DOHH2 (cell line): ENCODE results near the gene CORO6.

Experiments
- H3F3A ChIP-seq: fragments of 200-600 bp; sonication (generic), shearing (Covaris generic); 2 replicates; pipeline ENCODE4 v1.6.0; 2016; ENCODE audit warnings: antibody characterized with exemption, mild to moderate bottlenecking; ENCODE audit not compliant: control insufficient read depth, insufficient read depth
- H3K27ac ChIP-seq: fragments of 200-600 bp; sonication (generic); 2 replicates; pipeline ENCODE4 v1.5.1; 2014; ENCODE audit warnings: low read depth, mild to moderate bottlenecking, low read length, moderate library complexity
- H3K27me3 ChIP-seq: fragments of 200-600 bp; sonication (generic); 2 replicates; pipeline ENCODE4 v1.6.1; 2014; ENCODE audit warnings: mild to moderate bottlenecking, low read length, mixed read lengths; ENCODE audit not compliant: control insufficient read depth
- H3K36me3 ChIP-seq: fragments of 200-600 bp; sonication (generic); 2 replicates; pipeline ENCODE4 v1.6.1; 2014; ENCODE audit warnings: mild to moderate bottlenecking, low read length, moderate library complexity, mixed read lengths; ENCODE audit not compliant: control insufficient read depth
- H3K4me1 ChIP-seq: fragments of 200-600 bp; sonication (generic); 2 replicates; pipeline ENCODE4 v1.6.1; 2014; ENCODE audit warnings: mild to moderate bottlenecking, low read length, mixed read lengths; ENCODE audit not compliant: control insufficient read depth
- H3K4me2 ChIP-seq: fragments of 200-600 bp; sonication (generic); 2 replicates; pipeline ENCODE4 v1.6.0; 2014; ENCODE audit warnings: mild to moderate bottlenecking, low read length, moderate library complexity
- H3K4me3 ChIP-seq: fragments of 200-600 bp; sonication (generic); 2 replicates; pipeline ENCODE4 v1.5.1; 2014; ENCODE audit warnings: mild to moderate bottlenecking, low read length, mixed read lengths
- H3K79me2 ChIP-seq: fragments of 200-600 bp; sonication (generic); 2 replicates; pipeline ENCODE4 v1.6.1; 2014; ENCODE audit warnings: mild to moderate bottlenecking, low read length, mixed read lengths; ENCODE audit not compliant: control insufficient read depth
- H3K9me2 ChIP-seq: fragments of 200-600 bp; sonication (generic); replicated peaks from 2 replicates; pipeline ENCODE4 v1.6.1; 2014; ENCODE audit warnings: mild to moderate bottlenecking, low read length, mixed read lengths; ENCODE audit not compliant: control insufficient read depth
- H3K9me3 ChIP-seq: fragments of 200-600 bp; sonication (generic); 2 replicates; pipeline ENCODE4 v1.6.1; 2014; ENCODE audit warnings: antibody characterized with exemption, low read length, mixed read lengths; ENCODE audit not compliant: control insufficient read depth, insufficient read depth
- H4K20me1 ChIP-seq: fragments of 200-600 bp; sonication (generic); 2 replicates; pipeline ENCODE4 v1.6.0; 2014; ENCODE audit warnings: low read depth, mild to moderate bottlenecking, antibody characterized with exemption, low read length, moderate library complexity; ENCODE audit not compliant: control insufficient read depth, insufficient read depth
- EZH2phosphoT487 ChIP-seq: fragments of 200-600 bp; sonication (generic); IDR thresholded peaks from 2 replicates; pipeline ENCODE4 v1.6.1; 2017; ENCODE audit warnings: borderline replicate concordance, mild to moderate bottlenecking, antibody characterized with exemption, low read length, moderate library complexity, mixed read lengths
- TF ChIP-seq, protein P1 (sequence below): fragments of 200-600 bp; sonication (generic); IDR thresholded peaks from one replicate; pipeline ENCODE4 v1.5.1; 2014; ENCODE audit warnings: antibody characterized with exemption, mild to moderate bottlenecking, low read depth, low read length; ENCODE audit not compliant: poor library complexity, severe bottlenecking

Gene CORO6

DNA sequence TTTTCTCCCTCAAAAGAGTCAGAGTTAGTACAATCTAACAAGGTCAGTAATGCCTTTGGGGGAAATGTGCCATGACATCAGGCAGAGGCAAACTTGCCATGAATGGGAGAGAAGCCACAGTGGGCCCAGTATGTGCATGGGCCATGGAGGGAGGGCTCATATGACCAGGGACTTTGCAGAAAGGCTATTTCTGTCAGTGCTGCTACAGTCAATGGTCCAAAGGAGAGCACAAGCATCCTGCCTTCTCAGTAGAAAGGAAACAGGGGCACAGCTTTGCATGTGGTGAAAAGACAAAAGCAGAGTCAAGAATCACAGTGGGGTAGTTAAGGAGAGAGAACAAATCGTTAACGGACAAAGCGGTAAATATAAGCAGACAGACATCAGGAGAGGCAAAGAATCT, 11.2 kb upstream of the CORO6 start:
- no peaks in the 10 kb centered on the region for H3K4me1 ChIP-seq
- no peaks in the 10 kb centered on the region for H3K9me2 ChIP-seq
- no peak overlapping the region for H3K4me2 ChIP-seq
- no peak overlapping the region for H3K27ac ChIP-seq
- no peak overlapping the region for H3K4me3 ChIP-seq
- no peaks in the 10 kb centered on the region for H3K27me3 ChIP-seq
- no peaks in the 10 kb centered on the region for H3K9me3 ChIP-seq
- TF ChIP-seq EZH2phosphoT487: no peak
- TF ChIP-seq, protein P1, sequence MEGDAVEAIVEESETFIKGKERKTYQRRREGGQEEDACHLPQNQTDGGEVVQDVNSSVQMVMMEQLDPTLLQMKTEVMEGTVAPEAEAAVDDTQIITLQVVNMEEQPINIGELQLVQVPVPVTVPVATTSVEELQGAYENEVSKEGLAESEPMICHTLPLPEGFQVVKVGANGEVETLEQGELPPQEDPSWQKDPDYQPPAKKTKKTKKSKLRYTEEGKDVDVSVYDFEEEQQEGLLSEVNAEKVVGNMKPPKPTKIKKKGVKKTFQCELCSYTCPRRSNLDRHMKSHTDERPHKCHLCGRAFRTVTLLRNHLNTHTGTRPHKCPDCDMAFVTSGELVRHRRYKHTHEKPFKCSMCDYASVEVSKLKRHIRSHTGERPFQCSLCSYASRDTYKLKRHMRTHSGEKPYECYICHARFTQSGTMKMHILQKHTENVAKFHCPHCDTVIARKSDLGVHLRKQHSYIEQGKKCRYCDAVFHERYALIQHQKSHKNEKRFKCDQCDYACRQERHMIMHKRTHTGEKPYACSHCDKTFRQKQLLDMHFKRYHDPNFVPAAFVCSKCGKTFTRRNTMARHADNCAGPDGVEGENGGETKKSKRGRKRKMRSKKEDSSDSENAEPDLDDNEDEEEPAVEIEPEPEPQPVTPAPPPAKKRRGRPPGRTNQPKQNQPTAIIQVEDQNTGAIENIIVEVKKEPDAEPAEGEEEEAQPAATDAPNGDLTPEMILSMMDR: no peak
- H3K36me3 ChIP-seq: peaks cover 48% of the 10 kb centered on the region
- H3F3A ChIP-seq: no peaks in the 10 kb centered on the region
- no peaks in the 10 kb centered on the region for H4K20me1 ChIP-seq
- H3K79me2 ChIP-seq: no peaks in the 10 kb centered on the region

DNA sequence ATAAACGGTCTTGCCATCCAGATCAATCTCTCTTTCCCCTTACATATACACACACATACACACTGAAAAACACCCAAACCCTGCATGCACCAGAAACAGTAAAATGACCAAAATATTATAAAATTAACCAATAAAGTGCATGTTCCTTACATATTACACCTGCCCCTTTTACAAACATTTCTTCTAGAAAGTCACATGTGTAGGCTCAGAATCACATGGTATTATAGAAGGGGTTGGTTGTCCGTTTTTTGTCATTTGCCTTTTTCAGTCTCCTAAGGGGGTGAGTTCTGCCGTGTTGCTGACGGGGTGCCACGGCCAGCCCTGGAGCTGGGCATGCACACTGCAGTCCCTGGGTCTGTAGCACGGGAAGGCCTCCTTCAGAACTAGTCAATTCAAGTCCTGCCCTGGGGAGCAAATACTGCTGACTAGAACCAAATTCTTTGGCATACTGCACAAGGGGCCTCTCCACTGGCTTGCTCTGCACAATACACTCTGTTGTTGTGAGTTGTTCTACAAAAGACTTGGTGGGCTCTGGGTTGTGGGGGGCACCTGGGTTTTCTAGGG, 8.0 kb upstream of the CORO6 start:
- Histone ChIP-seq H3K79me2 (no peaks in the 10 kb centered on the region), H3K9me3 (no peaks in the 10 kb centered on the region), H4K20me1 (no peaks in the 10 kb centered on the region), H3K4me3 (no peak overlapping the region), H3K4me1 (no peaks in the 10 kb centered on the region), H3K27ac (no peak overlapping the region), H3K9me2 (no peaks in the 10 kb centered on the region), H3F3A (no peaks in the 10 kb centered on the region), H3K27me3 (no peaks in the 10 kb centered on the region), H3K4me2 (no peak overlapping the region), H3K36me3 (peaks cover 31% of the 10 kb centered on the region)
- no peak for TF ChIP-seq EZH2phosphoT487
- TF ChIP-seq, protein P1: no peak

DNA sequence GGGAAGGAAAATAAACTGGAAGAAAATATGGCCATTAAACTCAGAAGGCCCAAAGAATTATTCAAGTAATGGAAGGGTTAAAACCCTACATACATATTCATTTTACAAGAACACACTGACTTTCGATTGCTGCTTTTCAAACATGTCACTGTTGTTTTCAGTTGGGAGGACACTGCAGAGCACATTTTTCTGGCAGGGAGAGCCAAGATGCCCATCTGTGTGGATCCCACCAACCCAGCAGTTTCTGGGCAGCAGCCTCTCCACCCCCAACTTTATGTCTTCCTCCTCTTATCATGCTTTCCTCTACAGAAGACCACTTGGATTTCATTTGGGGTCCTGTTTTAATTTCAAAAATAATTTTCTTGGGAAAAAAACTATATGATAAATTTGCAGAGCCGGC, 7.1 kb upstream of the CORO6 start:
- Histone ChIP-seq H4K20me1 (no peaks in the 10 kb centered on the region), H3K27me3 (no peaks in the 10 kb centered on the region), H3K9me3 (no peaks in the 10 kb centered on the region), H3K4me1 (no peaks in the 10 kb centered on the region), H3F3A (peaks cover 2% of the 10 kb centered on the region; the same call in 1 of the 2 replicates), H3K36me3 (peaks cover 31% of the 10 kb centered on the region), H3K4me3 (no peak overlapping the region), H3K9me2 (no peaks in the 10 kb centered on the region), H3K27ac (no peak overlapping the region), H3K4me2 (no peak overlapping the region), H3K79me2 (no peaks in the 10 kb centered on the region)
- TF ChIP-seq, protein P1: no peak
- no peak for TF ChIP-seq EZH2phosphoT487
